NCI-H146 (cell line): ENCODE measurements around the gene IFI44L.
A peak's percentile ranks its signal among the peaks of the same experiment; 100 is the strongest.

Source experiments
- DNase-seq: peaks from one replicate; lab custom pipeline; 2025; lab: John Stamatoyannopoulos, UW

IFI44L gene

DNA sequence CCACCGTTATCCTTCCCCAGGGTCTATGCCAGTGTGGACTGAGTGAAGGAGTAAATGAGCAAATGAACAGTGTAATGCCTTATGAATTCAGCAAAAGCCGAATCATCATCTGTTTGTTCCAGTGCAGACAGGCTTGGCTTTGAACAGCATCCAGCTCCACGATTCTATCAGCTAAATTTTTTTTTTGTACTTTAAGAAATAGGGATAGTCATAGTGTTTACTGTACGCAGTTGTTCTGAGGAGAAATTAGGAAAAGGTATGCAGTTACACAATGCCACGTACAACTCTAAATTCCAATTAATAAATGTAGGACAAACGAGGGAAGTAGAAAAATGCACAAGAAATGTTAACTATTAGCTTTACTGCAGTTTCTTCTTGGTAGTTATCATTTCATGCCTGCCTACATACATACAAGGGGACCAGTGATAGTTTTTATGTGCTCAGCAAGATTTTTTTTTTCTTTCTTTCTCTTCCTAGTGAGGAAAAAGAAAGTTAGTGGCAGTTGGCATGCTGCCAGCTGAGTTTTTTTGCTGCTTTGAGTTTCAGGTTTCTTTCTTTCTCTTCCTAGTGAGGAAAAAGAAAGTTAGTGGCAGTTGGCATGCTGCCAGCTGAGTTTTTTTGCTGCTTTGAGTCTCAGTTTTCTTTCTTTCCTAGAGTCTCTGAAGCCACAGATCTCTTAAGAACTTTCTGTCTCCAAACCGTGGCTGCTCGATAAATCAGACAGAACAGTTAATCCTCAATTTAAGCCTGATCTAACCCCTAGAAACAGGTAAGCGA is at the start of gene IFI44L:
IFI44L (plus strand) TSS at position 646 of the 777 bp plus-strand sequence. CDS start 7,468 bp downstream, outside the sequence.
- DNase-seq = no peak

DNA sequence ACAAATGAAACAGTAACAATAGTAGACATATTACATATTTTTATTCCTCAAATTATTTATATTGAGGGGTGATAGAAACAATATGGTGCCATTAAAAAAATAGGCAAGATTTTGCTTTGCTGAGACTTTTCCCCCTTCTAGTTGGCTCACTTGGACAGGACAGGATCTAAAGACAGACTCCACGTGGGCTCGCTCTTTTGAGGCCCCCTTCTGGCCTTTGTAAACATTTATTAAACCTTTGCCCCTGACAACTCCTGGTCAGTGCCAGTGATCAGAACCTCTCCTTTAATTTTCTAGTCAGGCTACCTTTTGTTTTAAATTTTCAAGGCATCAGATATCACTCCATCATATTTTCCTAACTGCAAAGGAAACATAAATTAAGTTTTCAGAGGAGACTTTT is 49.7 kb upstream of the IFI44L start:
- DNase-seq = no peak

DNA sequence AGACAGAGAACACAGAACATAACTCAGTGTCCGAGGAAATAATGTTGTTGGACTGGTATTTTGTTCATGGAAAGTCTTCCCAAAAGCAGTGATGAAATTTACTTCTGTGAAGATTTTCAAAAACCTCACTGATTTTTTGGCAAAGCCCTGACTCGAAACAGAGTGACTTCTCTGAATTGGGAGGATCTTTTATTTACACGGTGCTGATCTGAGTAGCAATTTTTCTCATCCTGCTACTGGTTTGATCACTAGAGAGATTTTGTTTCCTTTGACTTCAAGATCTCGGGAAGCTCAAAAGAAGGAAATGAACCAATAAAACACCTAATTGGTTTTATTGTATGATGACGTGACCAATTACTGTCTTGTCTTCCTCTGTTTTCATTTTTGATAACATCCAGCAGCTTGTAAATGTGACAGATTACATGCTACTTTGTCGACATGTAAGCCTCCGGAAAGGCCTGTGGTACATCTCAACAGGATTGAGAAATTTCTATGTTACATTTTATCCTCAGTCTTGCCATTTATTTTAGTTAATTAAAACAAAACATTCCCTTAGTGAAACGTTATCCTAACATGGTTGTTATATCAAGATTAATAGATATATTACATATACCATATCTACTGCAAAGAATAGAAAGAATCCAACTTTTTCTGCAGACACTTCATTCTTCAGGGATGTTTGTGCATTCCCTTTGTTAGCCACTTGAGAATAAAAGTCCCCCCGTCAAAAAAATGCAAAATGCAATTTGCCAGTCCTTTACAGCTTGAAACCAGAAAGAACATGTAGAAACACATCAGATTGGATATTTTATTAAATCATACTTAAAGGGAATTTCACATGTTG is 42.8 kb upstream of the IFI44L start:
- no peak for DNase-seq

DNA sequence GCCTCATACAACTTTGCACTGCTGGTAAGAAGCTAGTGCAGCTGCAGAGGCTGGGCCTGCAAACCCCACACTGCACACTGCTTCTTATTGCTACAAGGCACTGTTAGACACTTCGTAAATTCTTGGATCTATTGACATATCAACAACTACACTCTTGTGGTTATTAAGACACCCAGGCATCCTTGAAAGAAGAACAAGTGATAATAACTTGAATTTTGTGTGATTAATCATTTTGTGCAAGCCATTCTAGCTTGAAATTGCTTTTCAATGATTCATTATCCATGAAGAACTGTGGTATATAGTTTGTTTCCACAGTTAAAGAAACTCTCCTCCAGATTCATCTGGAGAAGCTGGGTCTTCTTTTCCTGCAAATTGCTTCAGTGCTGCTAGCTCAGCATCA is 33.7 kb upstream of the IFI44L start:
- no peak for DNase-seq

DNA sequence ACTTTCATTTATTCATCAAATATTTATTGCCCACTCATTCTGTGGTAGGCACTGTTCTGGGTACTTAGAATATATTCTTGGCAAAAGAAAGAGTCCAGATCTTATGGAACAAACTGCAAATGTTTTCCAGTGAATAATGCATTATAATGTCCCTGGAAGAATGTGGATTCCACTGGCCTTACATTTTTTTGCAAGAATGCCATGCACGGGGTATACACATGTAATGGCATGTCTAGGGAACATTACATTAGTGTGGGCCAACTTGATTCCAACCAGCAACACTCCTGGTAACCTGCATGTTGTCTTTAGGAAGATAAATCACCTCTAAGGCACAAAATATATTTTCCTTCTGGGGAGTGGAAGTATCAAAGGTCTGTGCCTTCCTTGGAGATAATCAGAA is 33.0 kb upstream of the IFI44L start:
- no peak for DNase-seq

DNA sequence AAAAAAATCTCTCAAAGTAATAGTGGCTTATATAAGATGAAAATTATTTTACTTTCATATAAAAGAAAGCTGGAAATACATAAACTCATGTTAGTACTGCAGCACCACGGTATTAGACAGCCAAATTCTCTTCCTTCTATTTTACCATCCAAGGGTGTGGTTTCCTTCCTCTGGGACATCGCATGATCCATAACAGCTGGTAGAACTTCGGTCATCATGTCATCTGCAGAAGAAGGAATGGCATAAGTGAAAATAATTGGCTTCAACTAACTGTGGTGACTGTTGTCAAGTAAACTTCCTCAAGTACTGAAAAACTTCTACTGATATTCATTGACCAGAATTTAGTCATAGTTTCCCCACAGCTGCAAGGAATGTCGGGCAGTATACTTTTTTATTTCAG is 28.3 kb upstream of the IFI44L start:
- no peak for DNase-seq

DNA sequence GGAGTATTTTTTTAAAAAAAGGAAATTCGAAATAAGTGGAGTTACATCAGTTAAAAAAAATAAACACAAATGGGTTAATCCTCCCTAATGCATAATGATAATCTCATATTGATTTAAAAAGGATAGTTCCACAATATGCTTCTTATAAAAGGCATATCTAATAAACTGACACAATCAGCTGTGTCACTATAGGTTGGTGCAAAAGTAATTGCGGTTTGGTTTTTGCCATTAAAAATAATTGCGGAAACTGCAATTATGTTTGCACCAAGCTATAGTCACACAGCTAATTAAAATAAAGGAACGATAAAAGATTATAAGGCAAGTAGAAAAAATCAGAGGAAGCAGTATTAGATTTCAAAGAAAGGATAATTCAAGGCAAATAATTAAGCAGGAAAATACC is 21.0 kb upstream of the IFI44L start:
- no peak for DNase-seq

DNA sequence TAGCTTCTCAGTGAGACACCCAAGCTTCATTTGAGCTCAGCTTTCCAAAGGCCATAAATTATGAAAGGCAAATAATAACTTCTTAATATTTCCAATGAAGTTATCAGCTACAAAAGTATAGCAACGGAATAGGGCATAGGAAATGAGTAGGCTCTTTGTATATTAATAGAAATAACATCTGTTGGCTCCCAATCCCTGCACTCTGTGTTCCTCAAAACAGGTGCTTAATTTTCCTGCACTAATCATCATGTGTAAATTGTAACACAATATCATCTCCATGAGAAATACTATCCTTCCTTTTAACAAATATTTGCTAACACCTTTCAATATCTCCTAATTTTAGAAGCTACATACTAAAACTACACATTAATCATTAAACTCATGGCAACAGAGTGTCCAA is 19.2 kb upstream of the IFI44L start:
- DNase-seq = no peak

DNA sequence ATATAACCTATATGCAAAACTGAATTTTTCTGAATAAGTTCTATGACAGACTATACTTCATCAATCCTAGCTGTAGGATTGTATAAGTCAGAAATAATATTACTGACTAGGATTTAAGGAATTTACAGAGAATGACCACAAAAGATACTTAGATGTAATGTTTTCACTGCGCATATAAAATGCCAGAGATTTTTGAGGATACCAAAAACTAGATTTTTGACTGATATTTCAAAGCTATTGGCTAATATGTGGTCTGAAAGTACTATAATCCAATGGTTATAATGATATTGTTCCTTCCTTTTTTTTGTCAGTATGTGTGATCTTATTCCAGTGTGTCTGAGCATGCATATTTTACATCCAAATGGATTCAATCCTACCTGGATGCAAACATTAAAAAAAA is 17.0 kb upstream of the IFI44L start:
- no peak for DNase-seq

DNA sequence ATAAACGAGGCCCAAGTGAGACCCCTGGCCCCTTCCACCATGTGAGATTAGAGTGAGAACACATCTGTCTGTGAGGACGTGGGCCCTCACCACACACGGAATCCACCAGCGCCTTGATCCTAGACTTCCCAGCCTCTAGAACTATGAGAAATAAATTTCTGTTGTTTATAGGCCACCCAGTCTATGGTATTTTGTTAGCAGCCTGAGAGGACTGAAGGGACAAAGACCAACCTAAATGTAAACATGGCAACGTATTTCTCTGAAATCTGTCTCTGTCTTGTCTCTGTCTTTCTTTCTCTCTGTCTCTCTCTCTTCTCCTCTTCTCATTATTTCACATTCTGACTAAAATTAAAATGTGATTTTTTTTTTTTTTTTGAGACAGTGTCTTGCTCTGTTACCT is 15.6 kb upstream of the IFI44L start:
- DNase-seq = no peak

DNA sequence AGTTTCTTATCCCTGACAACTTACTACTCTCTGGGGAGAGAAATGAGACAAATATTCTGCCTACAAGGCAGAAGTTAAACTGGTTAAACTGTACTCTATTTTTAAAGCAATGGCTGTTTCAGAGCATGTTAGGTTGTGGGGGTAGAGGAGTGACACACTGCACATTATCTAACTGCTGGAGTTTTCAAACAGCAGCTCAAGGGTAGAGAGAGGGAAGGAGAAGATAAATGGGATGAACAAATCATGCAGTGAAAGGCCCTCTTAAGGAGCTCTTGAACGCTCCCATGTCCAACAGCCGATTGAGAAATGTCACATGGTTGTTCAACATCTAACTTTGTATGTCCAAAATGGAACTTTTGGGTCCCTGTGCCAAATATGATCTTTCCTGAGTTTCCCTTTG is 14.0 kb upstream of the IFI44L start:
- no peak for DNase-seq

DNA sequence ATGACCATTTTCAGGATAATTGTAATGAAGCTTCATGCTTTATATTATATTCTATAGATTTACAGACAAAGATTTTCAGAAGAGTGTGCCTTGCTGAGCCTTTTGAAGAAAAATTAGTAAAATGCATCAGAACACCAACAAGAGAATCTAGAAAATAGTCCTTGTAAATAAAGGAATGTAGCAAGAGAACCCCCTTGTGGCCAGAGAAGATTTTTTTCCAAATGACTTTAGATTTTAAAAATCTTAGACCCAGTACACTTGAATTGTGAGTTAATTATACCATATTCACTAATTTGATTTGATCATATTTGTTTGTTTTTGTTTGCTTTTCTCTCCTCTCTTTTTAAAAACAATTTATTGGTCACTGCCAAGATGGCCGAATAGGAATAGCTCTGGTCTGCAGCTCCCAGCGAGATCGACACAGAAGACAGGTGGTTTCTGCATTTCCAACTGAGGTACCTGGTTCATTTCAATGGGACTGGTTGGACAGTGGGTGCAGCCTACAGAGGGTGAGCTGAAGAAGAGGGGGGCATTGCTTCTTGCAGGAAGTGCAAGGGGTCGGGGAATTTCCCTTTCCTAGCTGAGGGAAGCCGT is 12.8 kb upstream of the IFI44L start:
- peak; percentile 1 for DNase-seq

DNA sequence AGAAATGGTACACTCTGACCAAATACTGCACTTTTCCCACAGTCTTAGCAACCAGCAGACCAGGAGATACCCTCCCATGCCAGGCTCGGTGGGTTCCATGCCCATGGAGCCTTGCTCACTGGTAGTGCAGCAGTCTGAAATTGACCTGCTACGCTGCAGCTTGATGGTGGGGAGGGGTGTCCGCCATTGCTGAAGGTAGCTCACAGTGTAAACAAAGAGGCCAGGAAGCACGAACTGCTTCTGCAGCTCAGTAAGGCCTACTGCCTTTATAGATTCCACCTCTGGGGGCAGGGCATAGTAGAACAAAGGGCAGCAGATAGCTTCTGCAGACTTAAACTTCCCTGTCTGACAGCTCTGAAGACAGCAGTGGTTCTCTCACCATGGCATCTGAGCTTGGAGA is 12.3 kb upstream of the IFI44L start:
- no peak for DNase-seq

DNA sequence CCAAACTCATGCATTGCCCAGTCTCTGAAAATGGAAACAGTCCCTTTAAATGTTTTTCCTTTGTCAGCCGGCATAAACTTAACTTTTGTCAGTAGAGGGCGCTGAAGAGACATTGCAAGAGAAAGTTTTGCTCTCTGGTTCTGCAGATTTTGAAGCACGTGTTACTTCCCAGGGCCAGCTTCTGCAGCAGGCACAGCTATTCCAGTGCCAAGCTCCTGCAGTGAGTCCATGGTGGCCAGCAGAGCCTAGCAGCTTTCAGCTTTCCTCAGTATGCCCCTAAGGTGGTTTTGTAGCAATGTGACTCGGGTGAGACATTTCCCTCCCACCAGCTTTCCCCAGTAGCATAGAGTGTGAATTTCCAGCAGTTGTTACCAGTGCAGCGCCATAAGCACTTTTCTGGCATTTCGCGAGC is 2.6 kb upstream of the IFI44L start:
- DNase-seq = peak; percentile 59

DNA sequence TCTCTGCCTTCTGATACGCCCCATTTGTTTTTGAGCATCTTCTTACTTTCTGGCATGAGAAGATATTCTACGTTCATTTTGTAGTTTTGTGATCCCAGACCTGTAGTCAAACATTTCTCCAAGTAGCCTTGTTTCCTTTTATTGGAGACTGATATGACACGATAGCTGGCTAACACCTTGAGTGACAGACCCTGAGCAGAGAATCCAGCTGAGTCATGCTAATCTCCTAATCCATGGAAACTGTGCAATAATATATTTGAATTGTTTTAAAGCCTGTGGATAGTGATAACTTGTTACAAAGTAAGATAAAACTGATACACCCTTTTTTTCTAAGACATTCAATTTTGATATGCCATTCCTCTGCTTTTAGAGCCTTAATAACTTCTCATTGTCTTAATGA is 1.2 kb upstream of the IFI44L start:
- no peak for DNase-seq

DNA sequence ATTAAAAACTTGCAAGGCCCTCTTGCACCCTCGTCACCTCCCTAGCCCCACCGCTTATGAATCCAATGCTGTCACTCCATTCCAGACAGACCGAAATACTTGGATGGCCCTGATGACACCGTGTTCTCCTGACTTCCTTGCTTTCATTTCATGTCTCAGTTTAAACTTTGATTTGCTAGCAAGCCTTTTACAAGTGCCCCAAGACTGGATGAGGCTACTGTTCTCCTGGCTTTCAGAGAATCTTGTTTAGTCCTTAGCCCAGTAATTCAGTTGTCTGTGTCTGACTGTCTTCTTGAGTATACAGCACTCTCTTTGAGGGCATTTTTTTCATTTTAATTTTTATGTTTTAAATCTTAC is 824 bp upstream of the IFI44L start:
- DNase-seq = no peak

DNA sequence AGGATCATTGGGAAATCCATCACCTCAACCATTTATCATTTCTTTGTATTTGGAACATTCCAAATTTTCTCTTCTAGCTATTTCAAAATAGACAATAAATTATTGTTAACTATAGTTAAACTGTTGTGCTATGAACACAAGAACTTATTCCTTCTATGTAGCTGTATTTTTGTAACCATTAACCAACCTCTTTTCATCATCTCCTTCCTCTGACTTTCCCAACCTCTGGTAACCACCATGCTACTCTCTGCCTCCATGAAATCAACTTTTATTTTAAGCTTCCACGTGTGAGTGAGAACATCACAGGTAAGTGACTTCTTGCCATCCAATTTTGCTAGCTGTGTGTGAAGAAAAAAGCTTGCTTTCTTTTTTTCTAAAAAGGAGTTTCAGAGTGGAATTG is 418 bp downstream of the IFI44L start:
- no peak for DNase-seq

DNA sequence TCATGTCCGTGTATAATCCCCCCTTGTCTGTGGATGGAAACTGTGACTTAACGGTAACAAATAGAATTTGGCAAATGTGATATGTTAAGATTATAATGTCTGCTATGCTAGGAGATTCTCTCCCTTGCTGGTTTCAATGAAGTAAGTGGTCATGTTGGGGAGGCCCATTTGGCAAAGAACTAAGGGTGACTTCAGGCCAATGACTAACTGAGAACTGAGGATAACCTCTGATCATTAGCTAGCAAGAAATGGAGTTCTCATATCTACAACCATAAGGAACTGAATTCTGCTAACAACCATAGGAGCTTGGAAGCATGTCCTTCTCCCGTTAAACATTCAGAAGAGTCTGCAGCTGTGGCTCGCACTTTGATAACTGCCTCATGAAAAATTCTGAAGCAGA is 2.3 kb downstream of the IFI44L start:
- DNase-seq = no peak

DNA sequence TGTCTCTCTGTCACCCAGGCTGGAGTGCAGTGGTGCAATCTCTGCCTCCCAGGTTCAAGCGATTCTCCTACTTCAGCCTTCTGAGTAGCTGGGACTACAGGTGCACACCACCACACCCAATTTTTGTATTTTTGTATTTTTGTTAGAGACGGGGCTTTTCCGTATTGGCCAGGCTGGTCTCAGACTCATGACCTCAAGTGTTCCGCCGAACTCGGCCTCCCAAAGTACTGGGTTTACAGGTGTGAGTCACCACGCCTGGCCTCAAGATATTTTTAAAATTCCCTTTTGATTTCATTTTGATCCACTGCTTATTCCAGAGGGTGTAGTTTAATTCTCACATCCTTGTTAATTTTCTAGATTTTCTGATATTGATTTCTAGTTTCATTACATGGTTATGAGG is 3.8 kb downstream of the IFI44L start:
- no peak for DNase-seq

DNA sequence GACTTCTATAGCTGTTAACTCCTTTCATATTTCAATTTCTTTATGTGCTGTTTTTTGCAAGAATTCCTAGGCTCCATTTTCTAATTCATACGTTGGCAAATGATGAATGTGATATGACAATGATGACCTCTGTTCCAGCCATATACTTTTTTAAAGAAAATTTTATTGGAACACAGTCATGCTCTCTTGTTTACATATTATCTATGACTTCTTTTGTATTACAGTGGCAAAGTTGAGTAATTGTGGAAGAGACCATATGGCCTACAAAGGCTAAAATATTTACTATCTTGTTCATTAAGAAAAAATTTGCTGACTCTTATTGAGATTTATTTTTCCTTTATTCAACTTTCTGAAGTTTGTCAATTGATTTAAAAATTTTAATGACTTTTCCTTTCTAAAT is 7.1 kb downstream of the IFI44L start:
- DNase-seq = no peak

DNA sequence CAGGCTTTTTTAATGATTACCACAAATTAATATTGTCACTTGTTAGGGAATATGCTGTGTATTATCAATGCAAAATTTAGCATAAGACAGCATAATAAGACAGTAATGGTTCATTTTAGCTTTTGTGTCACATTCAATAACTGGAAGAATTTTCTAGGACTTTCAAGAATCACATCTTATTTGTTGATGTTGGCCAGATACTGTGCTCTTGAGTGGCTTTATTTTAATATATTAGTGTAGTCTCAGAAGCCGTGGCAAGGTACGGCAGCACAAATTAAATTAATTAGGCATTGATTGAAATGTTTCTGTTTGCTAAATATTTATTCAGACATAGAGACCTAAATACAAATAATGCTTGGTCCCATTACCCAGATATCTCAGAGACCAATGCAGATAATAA is 10.4 kb downstream of the IFI44L start:
- no peak for DNase-seq

DNA sequence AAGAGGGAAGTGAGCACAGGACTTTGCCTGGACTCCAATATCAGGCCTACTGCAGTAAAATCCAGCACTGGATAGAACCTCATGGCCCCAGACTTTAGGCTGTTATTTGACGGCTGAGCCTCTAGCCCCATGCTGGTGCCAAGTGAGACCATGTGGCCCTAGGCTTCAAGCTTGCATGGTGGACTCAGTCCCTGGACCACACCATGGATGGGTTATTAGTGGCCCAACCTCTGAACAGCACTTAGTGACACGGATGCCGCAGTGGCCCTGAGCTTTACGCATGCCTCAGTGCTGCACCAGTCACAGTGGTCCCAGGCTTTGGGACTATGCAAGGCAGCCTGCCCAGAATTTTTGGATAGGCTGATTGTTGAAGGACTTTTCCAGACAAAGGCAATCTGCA is 13.0 kb downstream of the IFI44L start:
- no peak for DNase-seq

DNA sequence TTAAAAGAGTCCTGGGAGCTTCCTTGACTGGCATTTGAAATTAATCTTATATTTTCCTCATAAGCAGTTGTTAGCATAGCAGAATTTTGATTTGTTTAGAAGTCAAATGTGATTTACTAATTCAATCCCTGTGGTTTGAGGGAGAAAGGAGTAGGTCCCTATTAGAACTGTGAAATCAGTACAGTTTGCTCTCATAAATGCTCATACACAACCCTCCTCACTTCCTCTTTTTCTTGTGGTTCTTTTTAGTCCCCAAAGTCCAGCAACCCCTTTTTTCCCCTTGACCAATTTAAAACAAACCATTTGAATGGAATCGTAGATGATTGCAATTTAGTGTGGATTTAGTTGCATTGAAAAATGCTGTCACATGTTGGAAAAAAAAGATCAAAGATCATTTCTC is 20.2 kb downstream of the IFI44L start:
- DNase-seq = no peak
